ENCODE data around the gene MFF.

- TF ChIP-seq POLR2A (IDR thresholded peaks at IDR 0.05; ENCODE audit: low read depth, low read length): no peak
- TF ChIP-seq CTCF (IDR thresholded peaks at IDR 0.05; ENCODE audit: extremely low read depth in 1 of 2, insufficient read depth in 1 of 2, low read depth in 1 of 2, low read length in 2 of 2): no peak
- TF ChIP-seq EZH2 (IDR thresholded peaks at IDR 0.05; ENCODE audit: borderline replicate concordance, low read depth, low read length, severe bottlenecking): no peak
- no peak for TF ChIP-seq POLR2AphosphoS5 (IDR thresholded peaks at IDR 0.05; ENCODE audit: insufficient read depth, low read depth, low read length)
- TF ChIP-seq FOS (IDR thresholded peaks at IDR 0.05; ENCODE audit: borderline replicate concordance, insufficient read depth, low read length): no peak
- TF ChIP-seq MAX (IDR thresholded peaks at IDR 0.05; ENCODE audit: insufficient read depth, insufficient read length): no peak
- TF ChIP-seq JUN (IDR thresholded peaks at IDR 0.05; ENCODE audit: borderline replicate concordance, insufficient read depth, insufficient read length, low read depth): no peak
Observed at GRCh38 chr2:227296671-227297405, 28.2 kb upstream of the MFF start.

Measured in endothelial cell of umbilical vein (primary cell).